Measurements from ENCODE around the gene ATG2A.

ATG2A gene

DNA sequence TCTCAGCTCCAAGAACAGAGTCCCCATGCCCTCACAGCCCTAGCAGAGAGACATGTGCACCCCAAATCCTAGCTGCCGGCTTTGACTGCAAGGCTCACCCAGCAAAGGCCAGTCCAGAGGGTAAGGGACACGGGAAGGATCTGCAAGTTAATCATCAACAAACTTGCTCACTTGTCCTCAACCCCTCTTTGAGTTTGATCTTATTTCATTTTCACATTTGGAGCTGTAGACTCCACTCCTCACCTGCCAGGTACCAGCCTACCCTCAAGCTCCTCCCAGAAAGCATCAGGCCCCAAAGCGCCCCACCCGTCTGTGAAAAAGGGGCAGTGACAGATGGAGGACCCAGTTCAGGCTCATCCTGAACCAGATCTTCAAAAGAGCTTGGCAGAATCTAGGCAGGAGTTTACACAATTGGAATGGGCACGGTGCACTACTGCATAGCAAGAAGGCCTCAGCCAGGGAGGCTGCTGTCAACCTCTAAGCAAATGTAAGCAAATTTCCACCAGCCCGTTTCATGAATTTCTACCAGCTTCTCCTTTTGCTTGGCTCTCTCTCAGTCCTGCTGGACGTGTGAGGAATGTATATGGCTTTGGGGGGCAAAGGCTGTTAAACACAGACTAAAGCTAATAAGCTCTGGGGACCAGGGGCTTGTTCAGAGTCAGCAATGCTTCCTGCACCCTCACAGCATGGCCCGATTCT is 44.1 kb downstream of the ATG2A start:
- DNase-seq (ENCODE audit: low read depth in 2 of 3, low spot score in 2 of 3) = no peak

DNA sequence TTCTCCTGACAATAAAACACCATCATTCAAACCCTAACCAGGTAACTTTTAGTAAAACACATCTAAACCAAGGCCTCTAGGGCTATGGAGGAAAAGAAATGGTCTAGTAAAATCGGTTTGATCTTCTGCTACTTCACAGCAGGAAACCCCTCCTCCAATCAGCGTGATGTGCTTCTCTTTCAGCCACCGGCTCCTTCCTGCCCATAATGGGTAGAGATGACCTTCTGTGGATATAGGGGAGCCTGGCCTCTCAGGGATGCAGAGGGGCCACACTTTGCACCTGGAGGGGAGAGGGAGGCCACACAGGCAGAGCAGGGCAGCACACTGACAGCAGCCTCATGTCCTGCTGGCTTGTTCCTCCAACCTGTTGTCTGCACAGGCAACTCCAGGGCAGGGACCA is 45.5 kb downstream of the ATG2A start:
- DNase-seq (ENCODE audit: low read depth in 2 of 3, low spot score in 2 of 3) = no peak

DNA sequence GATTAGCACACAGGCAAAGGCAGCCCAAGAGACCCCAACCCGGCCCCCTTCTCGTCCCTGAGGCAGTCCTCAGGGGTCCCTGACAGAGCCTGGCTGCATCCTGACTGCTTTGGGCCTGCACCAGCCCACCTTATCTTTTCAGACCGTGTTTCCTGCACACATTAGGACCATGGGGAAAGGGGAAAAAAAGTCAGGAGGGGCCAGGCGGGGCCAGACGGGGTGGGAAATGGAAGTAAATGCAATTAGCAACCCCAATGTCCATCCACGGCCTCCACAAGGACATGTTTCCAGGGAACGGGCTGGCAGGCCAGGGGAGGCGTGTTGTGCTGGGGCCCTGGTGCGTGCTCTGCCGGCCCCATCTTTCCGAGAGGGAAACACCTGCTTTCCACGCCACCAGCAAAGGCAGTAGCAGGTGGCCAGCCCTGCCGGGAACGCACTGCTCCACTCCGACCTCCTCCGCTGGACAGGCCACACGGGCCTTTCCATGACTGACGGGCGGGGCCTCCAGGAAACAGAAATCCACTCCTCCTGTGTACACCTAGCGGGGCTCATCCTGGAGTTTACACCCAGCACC is 46.0 kb downstream of the ATG2A start:
- no peak for DNase-seq (ENCODE audit: low read depth in 2 of 3, low spot score in 2 of 3)

DNA sequence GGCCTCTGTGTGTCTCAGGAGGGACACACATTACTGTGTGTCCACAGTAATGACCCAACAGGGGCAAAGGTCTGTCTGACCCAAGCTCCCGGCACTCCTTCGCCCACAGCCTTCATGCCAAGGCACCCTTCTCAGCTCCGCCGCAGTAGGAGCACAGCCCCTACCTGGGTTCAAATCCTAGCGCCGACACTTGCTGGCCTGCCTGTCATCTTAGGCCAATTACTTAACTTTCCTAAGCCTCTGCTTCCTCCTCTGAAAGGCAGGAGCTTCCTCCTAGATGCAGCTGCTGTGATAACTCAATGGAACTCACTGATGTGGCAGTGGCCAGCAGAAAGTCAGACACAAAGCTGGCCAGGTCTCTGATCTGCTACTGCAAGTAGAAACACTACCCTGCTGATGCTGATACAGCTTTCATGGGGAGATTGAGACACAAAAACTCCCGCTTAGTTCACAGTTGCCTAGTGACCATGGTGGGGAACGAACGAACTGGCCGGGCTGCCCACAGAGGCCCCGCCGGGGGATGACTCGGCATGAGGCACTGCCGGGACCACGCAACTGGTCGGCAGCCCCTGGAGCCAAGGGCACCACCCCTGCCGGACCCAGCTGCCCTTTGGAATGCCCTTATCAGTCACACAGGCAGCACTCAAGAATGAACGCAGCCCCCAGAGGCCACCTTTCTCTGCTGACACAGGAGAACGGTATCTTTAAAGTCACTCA is 46.7 kb downstream of the ATG2A start:
- no peak for DNase-seq (ENCODE audit: low read depth in 2 of 3, low spot score in 2 of 3)

DNA sequence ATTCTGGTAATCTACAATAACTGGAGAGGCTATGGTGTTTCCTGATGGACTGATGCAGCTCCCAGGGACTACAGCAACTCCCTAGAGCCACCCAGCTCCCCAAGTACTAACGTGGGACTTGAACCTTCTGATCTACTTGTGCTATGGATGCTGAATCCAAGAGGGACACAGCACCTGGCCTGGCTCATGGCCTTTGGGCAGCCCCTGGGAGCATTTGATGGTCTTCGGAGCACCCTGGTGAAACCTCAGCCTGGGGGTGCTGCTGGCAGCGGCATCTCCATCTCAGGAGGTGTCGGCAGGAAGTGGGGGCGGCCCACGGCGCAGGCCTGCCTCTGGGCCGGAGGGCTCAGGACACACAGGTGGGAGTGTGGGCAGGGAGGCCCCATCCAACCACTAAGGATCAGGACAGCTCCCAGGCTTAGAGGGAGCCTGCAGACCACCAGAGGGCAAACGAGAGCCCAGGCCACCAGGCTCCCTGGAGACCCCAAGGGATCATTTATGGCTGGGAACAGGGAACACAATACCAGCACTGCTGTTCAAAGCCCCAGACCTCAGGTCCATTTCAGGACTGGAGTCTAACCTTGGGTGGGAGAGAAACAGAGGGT is 47.3 kb downstream of the ATG2A start:
- no peak for DNase-seq (ENCODE audit: low read depth in 2 of 3, low spot score in 2 of 3)

DNA sequence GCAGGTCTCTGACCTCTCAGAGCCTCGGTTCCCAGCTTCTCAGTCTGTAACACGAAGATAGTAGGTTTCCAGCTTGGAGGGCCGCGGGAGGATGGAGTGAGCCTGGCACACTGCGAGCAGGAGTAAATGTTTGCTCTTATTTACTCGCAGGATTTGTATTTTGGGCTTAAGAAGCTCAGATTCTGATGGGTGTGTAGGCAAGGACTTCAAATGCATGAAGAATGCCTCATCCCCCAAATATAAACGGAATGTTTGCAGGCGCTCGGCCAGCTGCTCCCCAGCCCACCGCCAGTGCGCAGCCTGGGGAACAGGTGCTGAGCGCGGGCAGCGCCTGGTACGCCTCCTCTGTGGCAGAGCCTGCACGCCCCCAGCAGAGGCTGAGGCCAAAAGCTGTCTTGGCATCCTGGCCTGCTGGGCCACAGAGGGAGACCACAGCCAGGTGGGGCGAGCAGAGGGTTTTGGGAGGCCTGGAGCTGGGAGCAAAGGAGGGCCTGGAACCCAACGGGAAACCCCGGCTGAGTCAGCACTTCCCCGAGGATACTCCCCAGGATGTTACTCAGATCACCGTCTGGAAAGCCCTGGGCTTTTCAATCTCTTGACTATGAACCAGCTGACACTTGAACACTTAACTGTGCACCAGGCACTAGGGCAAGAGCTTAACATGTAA is 48.0 kb downstream of the ATG2A start:
- no peak for DNase-seq (ENCODE audit: low read depth in 2 of 3, low spot score in 2 of 3)

DNA sequence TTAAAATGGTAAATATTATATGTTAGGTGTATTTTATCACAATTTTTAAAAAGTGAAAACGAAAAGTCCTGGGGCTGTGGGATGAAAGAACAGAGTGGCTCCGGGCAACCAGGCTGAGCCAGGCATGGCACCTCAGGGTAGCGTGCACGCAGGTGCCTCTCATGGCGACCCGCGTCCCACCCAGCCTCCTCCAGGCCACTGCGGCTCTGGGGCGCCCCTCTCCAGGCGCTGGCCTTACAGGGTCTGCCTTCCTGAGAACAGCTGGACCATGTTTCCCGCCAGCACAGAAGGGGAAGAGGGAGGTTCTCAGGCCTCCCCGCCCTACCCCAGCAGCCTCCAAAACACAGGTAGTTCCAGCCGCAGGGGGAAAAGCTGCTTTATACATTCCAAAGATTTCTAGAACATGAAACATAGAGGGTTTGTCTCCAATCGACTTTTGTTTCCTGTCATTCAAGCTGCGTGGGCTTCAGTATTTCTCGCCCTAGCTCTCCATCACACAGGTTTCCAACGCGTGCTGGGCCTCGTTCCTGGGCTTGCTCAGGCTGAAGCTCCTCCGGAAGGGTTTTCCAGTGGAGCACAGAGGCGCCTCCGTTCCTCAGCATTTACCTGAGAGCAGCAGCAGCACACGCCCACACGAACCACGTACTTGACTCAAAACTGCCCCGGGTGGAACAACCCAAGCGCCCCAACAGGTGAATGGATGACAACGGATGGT is 49.1 kb downstream of the ATG2A start:
- no peak for DNase-seq (ENCODE audit: low read depth in 2 of 3, low spot score in 2 of 3)

DNA sequence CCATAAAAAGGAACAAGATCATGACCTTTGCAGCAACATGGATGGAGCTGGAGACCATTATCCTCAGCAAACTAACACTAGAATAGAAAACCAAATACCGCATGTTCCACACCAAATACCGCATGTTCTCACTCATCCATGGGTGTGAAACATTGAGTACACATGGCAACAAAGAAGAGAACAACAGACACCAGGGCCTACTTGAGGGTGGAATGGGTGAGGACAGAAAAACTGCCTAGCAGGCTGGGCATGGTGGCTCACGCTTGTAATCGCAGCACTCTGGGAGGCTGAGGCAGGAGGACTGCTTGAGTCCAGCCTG is 50.9 kb downstream of the ATG2A start:
- no peak for DNase-seq (ENCODE audit: low read depth in 2 of 3, low spot score in 2 of 3)

DNA sequence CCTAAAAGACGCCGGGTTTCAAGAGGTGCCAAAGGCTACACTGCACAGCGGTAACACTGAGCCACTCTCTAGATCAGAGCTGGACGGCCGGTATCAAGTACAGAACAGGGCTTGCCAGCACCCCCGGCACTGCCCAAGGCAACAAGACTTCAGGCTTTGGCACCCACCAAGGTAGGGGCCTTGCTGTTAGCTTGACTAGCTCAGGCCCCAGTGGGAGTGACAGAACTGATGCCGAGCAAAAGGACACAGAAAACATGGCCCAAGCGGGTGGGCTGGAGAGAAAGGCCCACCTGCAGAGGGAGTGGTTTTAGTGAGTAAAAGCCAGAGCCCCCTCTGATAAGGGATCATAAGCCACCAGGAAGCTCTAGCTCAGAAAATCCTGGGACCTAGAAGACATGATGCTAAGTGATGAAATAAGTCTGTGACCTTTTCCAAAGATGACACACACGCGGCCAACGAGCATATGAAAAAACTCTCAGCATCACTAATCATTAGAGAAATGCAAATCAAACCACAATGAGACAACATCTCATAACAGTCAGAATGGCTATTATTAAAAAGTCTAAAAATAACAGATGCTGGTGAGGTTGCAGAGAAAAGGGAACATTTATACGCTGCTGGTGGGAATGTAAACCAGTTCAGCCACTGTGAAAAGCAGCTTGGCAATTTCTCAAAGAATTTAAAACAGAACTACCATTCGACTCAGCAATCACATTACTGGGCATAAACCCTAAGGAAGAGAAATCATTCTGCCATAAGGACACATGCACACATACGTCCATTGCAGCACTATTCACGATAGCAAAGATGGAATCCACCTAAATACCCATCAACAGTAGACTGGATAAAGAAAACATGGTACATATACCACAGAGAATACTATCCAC is 51.5 kb downstream of the ATG2A start:
- DNase-seq (ENCODE audit: low read depth in 2 of 3, low spot score in 2 of 3) = no peak

DNA sequence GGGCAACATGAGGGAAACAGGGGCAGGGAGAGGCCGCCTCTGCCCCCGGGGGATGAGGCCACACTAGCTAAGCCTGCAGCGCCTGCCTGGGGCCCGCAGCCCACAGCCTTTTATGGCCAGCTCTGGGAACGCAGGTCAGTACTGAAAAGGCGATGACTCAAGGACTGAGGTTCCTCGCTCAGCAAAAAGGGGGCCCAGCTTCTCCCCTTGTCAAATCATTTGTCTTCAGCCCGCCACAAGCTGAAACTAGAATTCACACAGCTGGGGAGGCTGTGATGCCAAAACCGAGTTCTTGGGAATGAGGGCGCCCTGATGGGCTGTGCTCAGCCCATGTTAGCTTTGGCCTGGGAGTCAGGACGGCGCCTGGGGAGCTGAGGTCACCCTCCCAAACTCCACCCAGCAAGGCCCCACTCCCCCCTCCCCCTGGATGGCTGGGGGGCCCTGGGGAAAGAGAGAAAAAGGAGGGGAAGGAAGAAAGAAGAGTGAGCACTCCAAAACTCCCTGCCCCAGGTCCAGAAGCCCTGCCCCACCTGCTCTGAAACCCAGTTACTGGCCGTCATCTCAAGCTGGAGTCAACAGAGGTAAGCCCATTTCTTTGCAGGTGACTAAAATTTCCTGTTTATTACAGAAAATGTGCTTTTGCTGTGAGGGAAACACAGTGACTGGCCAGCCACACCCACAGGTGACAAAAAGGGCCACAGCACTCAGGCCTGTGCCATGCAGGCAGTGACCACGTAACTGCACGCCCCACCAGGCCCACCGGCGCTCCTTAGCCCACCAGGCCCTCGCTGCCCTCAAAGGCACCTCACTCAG is 52.3 kb downstream of the ATG2A start:
- DNase-seq (ENCODE audit: low read depth in 2 of 3, low spot score in 2 of 3) = no peak

DNA sequence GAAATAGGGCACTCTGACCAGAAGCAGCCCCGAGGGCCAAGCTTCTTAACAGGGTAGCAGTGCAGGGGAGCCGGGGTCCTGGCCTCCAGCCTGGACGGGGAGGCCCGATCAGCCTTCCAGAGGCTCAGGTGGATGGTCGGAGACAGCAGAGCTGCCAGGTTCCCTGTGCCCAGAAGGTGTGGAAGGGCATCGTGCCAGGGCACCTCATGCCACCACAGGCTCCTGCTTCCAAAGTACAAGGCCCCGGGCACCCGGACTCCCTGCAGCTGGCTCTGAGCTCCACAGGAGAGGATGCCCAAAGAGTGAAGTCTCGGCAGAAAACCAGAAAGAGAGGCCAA is 52.9 kb downstream of the ATG2A start:
- no peak for DNase-seq (ENCODE audit: low read depth in 2 of 3, low spot score in 2 of 3)

DNA sequence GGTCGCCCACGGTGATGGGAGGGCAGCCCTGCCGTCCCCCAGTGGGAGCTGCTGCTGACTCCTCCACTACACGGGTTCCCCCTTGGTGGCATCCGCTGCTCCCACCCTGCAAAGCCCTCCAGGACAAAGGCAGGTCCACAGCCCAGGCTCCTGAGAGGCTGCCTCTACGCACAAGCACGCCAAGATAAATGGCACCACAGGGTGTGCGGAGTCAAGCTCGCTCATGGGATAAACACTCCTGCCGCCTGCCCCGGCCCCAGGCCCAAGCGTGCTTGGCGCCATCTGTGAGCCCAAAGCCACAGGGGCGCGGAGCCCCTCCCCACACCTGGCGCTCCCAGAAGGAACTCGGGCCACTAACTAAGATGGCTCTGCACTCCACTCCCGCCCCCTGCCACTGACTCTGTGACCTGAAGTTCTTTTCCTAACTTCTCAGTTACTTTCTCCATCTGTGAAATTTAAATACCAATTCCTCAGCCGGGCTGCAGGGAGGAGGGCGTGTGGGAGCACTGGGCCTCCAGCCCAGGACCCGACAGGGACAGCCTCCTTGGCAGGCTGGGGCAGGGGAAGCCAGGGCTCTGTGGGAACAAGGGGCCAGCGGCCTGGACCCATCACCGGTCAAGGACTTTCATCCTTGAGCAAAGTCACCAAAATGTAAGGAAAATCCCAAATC is 53.5 kb downstream of the ATG2A start:
- no peak for DNase-seq (ENCODE audit: low read depth in 2 of 3, low spot score in 2 of 3)

DNA sequence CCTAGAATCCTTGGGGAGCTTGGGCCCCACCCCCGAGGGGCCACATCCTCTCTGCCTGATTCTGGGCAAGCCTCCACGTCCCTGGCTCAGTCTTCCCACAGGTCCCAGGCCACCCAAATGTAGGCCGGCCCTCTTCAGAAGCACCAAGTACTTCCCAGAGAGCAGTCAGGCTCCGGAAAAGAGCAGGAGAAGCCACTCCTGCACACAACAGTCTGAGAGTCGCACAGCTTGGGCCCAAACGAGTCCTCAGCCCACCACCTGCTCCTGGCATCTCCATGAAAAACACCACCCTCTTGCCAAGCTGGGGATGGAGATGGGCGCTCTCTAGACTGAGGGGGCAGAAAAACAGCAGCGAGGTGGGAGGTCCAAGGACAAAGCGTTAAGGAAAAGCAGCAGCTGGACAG is 54.0 kb downstream of the ATG2A start:
- no peak for DNase-seq (ENCODE audit: low read depth in 2 of 3, low spot score in 2 of 3)

DNA sequence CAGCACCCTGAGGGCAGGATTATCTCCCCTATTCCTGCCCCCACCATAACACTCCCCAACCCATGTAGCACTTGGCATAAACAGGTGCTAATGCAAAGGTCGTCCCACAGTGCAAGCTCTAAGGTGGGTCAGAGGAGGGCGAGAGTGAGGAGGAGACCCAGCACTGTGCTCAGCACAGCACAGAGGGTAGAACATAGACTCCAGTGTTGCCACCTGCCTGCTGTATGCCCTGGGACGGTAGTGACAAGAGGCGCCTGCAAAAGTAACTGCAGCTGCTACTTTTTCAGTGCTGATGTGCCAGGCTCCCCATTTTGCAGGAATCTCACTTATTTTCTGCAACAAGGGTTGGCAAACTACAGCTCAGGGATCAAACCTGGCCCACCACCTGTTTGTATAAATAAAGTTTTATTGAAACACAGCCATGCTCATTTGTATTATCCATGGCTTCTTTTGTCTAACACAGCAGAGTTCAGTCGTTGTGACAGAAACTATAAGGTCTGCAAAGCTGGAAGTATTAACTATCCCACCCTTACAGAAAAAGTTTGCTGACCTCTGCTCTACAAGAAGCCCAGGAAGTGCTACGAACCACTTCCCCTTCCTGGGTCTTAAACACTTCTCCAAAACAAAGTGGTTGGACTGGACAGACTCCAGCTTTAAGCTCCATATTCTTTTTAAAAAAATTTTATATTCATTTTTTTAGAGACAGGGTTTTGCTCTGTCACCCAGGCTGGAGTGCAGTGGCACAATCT is 55.6 kb downstream of the ATG2A start:
- DNase-seq (ENCODE audit: low read depth in 2 of 3, low spot score in 2 of 3) = no peak

DNA sequence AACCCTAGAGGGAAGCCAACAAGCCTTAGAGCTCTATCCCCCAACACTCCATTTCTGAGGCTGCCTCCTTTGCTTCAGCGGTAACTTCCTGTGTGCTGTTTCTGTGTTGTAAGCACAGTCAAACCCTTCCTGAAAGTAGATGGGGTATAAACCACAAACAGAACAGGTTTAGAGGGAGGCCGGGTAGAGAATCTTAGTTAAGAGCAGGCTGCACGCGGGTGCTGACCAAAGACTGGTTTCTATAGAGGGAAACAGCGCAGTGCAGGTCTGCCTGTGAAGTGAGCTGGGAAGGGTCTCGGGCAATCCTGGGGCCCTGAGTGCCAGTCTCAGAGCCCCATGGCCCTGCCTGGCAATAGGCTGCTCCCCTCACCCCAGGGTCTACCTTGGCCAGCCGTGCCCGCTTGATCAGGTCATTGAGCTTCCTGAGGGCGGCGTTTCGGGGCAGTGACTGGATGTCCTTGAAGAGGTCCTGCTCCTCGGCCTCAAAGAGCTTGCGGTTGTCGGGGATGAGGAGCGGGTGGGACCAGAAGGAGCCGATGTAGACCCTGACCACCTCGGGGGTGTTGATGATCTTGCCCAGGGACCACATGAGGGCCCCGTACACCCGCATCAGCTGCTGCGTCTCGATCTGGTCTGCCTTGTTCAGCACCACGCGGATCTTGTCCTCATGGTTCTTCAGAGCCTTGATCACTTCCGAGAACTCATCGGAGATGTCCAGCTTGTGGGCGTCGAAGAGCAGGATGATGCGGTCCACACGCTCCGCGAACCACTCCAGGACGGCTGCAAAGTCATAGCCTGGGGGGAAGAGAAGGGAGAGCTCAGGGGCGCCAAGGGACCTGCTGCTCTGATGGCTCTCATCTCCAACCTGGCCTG is 57.2 kb downstream of the ATG2A start:
- DNase-seq (ENCODE audit: low read depth in 2 of 3, low spot score in 2 of 3) = peak in 1 of 3 experiments; percentile 54

DNA sequence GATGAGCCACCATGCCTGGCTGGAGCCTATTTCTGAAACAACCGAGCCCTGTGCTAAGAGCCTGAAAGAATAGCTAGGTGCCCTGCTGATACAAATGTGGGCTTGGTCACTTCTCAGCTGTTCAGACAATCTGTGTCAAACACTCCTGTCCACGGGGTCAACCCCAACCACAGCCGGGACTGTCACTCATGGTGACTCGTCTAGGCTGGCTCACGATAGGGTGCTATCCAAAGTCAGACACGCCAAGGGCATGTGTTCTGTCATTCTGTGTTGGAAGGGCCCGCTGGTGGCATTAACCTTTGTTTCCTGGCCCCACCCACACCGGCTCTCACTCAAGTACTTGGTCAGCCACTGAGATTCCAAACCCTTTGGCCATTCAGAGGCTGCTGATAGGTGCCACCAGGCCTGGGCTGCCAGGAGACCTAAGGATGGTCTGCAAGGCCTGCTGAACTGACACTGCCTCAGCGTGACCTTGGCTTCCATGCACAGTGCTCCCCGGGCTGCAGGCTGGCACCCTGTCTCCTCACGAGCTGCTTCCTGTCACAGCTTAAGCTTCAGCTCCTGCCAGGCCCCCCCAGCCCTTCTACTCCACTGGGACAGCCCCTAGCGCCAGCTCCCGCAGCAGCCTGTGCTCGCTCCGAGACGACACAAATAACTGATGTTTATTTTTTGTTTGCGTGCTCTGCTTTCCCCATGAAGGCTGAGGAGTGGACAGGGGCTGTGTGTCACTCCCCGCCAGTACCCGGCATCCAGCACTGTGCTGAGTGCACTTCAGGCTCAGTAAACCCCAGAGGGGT is 58.3 kb downstream of the ATG2A start:
- no peak for DNase-seq (ENCODE audit: low read depth in 2 of 3, low spot score in 2 of 3)
